GM23338 (cell line): ENCODE measurements around the gene FER. TPM values are rescaled to one million over a fixed set of nuclear protein-coding genes. Genes with fewer than 3 reads are reported as not detected.

Experiments used
- ATAC-seq: fragments of 200-7000 bp; cut with Tn5 transposase; 3 replicates; pipeline ENCODE4 v1.9.1; 2020
- DNase-seq: peaks from one replicate; pipeline ENCODE4 v3.0.0-alpha.2; 2015; ENCODE audit warnings: low spot score
- H2AFZ ChIP-seq: fragments of 200-600 bp; sonication (generic); 2 replicates; pipeline ENCODE4 v1.8.0; 2016; ENCODE audit warnings: antibody characterized with exemption, mild to moderate bottlenecking, moderate library complexity
- H3F3A ChIP-seq: fragments of 200-600 bp; sonication (generic); replicated peaks from 2 replicates; pipeline ENCODE4 v1.8.0; 2017; ENCODE audit warnings: antibody characterized with exemption, mixed run types, low read depth
- H3K27ac ChIP-seq: fragments of 200-600 bp; sonication (generic); 2 replicates; pipeline ENCODE4 v1.6.1; 2016; ENCODE audit warnings: low read depth
- H3K27me3 ChIP-seq: fragments of 200-600 bp; sonication (generic); 2 replicates; pipeline ENCODE4 v1.8.0; 2016; ENCODE audit warnings: mild to moderate bottlenecking, mixed run types, moderate library complexity; ENCODE audit not compliant: insufficient read depth
- H3K36me3 ChIP-seq: fragments of 200-600 bp; sonication (generic); 2 replicates; pipeline ENCODE4 v1.8.0; 2016; ENCODE audit warnings: mild to moderate bottlenecking; ENCODE audit not compliant: insufficient read depth
- H3K4me1 ChIP-seq: fragments of 200-600 bp; sonication (generic); 2 replicates; pipeline ENCODE4 v1.8.0; 2016; ENCODE audit warnings: mild to moderate bottlenecking, moderate library complexity; ENCODE audit not compliant: insufficient read depth
- H3K4me2 ChIP-seq: fragments of 200-600 bp; sonication (generic); 2 replicates; pipeline ENCODE4 v1.7.1; 2017; ENCODE audit warnings: mixed run types
- H3K4me3 ChIP-seq: fragments of 200-600 bp; sonication (generic); 2 replicates; pipeline ENCODE4 v1.6.1; 2016; ENCODE audit warnings: mixed run types
- H3K79me2 ChIP-seq: fragments of 200-600 bp; sonication (generic); replicated peaks from 2 replicates; pipeline ENCODE4 v1.8.0; 2017; ENCODE audit warnings: mild to moderate bottlenecking; ENCODE audit not compliant: insufficient read depth
- H3K9me2 ChIP-seq: fragments of 200-600 bp; sonication (generic); 2 replicates; pipeline ENCODE4 v1.8.0; 2017; ENCODE audit not compliant: insufficient read depth
- H4K20me1 ChIP-seq: fragments of 200-600 bp; sonication (generic); replicated peaks from 2 replicates; pipeline ENCODE4 v1.8.0; 2017; ENCODE audit warnings: mild to moderate bottlenecking; ENCODE audit not compliant: insufficient read depth
- H3K27ac Mint-ChIP-seq: 2 replicates; pipeline ENCODE4 v1.8.0; 2020; ENCODE audit warnings: inconsistent platforms, mild to moderate bottlenecking, moderate library complexity, mixed read lengths
- H3K27me3 Mint-ChIP-seq: 3 replicates; pipeline ENCODE4 v1.8.0; 2022; ENCODE audit warnings: low read depth, mild to moderate bottlenecking, moderate library complexity, mixed read lengths, inconsistent platforms; ENCODE audit not compliant: insufficient read depth, poor library complexity
- H3K36me3 Mint-ChIP-seq: 3 replicates; pipeline ENCODE4 v1.8.0; 2021; ENCODE audit warnings: low read depth, mild to moderate bottlenecking, inconsistent platforms, moderate library complexity, mixed read lengths
- H3K4me1 Mint-ChIP-seq: 3 replicates; pipeline ENCODE4 v1.8.0; 2020; ENCODE audit warnings: mild to moderate bottlenecking, inconsistent platforms, mixed read lengths
- H3K4me3 Mint-ChIP-seq: 3 replicates; pipeline ENCODE4 v1.8.0; 2021; ENCODE audit warnings: moderate library complexity, mild to moderate bottlenecking, inconsistent platforms, mixed read lengths
- H3K9me3 Mint-ChIP-seq: 3 replicates; pipeline ENCODE4 v1.8.0; 2020; ENCODE audit warnings: moderate library complexity, mild to moderate bottlenecking, inconsistent platforms, mixed read lengths
- CREB1 ChIP-seq: fragments of 250-450 bp; sonication (Bioruptor Pico); IDR thresholded peaks from 2 replicates; pipeline ENCODE4 v1.5.0; 2020; ENCODE audit warnings: low read depth, mild to moderate bottlenecking, moderate library complexity
- EZH2 ChIP-seq: fragments of 200-600 bp; sonication (generic); IDR thresholded peaks from one replicate; pipeline ENCODE4 v1.8.0; 2017; ENCODE audit warnings: antibody characterized with exemption, mild to moderate bottlenecking, low read depth; ENCODE audit not compliant: unreplicated experiment
- EZH2phosphoT487 ChIP-seq: fragments of 200-600 bp; sonication (generic); IDR thresholded peaks from one replicate; pipeline ENCODE4 v1.8.1; 2018; ENCODE audit warnings: antibody characterized with exemption; ENCODE audit not compliant: unreplicated experiment
- NANOG ChIP-seq: IDR thresholded peaks from 2 replicates; pipeline ENCODE4 v1.6.1; 2016; ENCODE audit warnings: antibody characterized with exemption, borderline replicate concordance
- POLR2AphosphoS5 ChIP-seq: IDR thresholded peaks from 2 replicates; pipeline ENCODE4 v1.6.1; 2016; ENCODE audit warnings: antibody characterized with exemption, low read depth
- STAT1 ChIP-seq: IDR thresholded peaks from one replicate; pipeline ENCODE4 v1.6.1; 2016; ENCODE audit warnings: antibody characterized with exemption; ENCODE audit not compliant: unreplicated experiment
- polyA plus RNA-seq: library from polyadenylated mRNA; unstranded; fragments of >200 nt; fragmentation: Nextera tagmentation; extraction: Ambion mirVana; gene quantifications from 2 replicates; pipeline ENCODE4 v1.2.1, GENCODE V29; 2016
- total RNA-seq: library from RNA; depleted of rRNA; stranded (reverse); fragments of >200 nt; shearing (Covaris generic); gene quantifications from 2 replicates; pipeline ENCODE4 v1.2.3, GENCODE V29; 2014
- TF ChIP-seq, protein P1 (sequence below), 2 experiments: fragments of 200-600 bp in 1 of 2; sonication (generic) in 1 of 2; conservative IDR thresholded peaks; 2 replicates each; pipeline versions ENCODE4 v1.5.1 to v1.6.1; 2016 to 2017; ENCODE audit warnings: antibody characterized with exemption in 2 of 2, low read depth in 2 of 2, mild to moderate bottlenecking in 2 of 2, moderate library complexity in 1 of 2
- TF ChIP-seq, protein P2 (sequence below): IDR thresholded peaks from 2 replicates; pipeline ENCODE4 v1.6.1; 2016; ENCODE audit warnings: antibody characterized with exemption

The FER gene
- total and polyA plus RNA-seq, 2 experiments from 2014 or later, result 17.4 to 34.8 TPM

DNA sequence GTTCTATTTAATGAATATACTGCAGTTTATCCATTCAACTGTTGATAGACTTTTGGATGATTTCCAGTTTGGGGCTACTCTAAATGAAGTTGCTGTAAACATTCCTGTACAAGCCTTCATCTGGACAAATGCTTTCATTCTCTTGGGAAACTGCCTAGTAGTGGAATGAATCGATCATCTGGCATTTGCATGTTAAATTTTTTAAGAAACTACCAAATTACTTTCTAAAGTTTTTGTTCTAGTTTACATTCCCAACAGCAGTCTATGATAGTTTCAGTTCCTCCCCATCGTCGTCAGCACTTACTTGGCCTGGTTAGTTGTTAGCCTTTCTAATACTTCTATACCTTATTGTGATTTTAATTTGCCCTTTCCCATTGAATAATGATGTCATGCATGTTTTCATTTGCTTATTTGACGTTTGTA is 306.3 kb downstream of the FER start:
- Histone ChIP-seq H3K4me3 (no peak overlapping the region), H3K27ac (no peak overlapping the region), H3K36me3 (no peaks in the 10 kb centered on the region), H3F3A (no peaks in the 10 kb centered on the region), H4K20me1 (no peaks in the 10 kb centered on the region), H3K4me1 (no peaks in the 10 kb centered on the region), H3K79me2 (no peaks in the 10 kb centered on the region), H3K4me2 (no peak overlapping the region), H3K9me2 (no peaks in the 10 kb centered on the region), H2AFZ (no peak overlapping the region), H3K27me3 (no peaks in the 10 kb centered on the region)
- Mint-ChIP-seq H3K4me1 (peaks cover 3% of the 10 kb centered on the region; the same call in 2 of the 3 replicates), H3K27ac (no peak overlapping the region), H3K36me3 (0 out of 3 replicates have a peak, but pooled peaks cover 3% of the 10 kb centered on the region), H3K27me3 (no peaks in the 10 kb centered on the region), H3K9me3 (no peaks in the 10 kb centered on the region), H3K4me3 (no peak overlapping the region)
- TF ChIP-seq, protein P1, sequence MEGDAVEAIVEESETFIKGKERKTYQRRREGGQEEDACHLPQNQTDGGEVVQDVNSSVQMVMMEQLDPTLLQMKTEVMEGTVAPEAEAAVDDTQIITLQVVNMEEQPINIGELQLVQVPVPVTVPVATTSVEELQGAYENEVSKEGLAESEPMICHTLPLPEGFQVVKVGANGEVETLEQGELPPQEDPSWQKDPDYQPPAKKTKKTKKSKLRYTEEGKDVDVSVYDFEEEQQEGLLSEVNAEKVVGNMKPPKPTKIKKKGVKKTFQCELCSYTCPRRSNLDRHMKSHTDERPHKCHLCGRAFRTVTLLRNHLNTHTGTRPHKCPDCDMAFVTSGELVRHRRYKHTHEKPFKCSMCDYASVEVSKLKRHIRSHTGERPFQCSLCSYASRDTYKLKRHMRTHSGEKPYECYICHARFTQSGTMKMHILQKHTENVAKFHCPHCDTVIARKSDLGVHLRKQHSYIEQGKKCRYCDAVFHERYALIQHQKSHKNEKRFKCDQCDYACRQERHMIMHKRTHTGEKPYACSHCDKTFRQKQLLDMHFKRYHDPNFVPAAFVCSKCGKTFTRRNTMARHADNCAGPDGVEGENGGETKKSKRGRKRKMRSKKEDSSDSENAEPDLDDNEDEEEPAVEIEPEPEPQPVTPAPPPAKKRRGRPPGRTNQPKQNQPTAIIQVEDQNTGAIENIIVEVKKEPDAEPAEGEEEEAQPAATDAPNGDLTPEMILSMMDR (conservative IDR thresholded peaks at IDR 0.05; ENCODE audit: low read depth in 2 of 2), result no peak
- TF ChIP-seq, protein P2, sequence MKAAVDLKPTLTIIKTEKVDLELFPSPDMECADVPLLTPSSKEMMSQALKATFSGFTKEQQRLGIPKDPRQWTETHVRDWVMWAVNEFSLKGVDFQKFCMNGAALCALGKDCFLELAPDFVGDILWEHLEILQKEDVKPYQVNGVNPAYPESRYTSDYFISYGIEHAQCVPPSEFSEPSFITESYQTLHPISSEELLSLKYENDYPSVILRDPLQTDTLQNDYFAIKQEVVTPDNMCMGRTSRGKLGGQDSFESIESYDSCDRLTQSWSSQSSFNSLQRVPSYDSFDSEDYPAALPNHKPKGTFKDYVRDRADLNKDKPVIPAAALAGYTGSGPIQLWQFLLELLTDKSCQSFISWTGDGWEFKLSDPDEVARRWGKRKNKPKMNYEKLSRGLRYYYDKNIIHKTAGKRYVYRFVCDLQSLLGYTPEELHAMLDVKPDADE, result no peak
- TF ChIP-seq CREB1 (no peak), EZH2 (no peak), POLR2AphosphoS5 (no peak)
- DNase-seq, result no peak
- ATAC-seq, result no peak

DNA sequence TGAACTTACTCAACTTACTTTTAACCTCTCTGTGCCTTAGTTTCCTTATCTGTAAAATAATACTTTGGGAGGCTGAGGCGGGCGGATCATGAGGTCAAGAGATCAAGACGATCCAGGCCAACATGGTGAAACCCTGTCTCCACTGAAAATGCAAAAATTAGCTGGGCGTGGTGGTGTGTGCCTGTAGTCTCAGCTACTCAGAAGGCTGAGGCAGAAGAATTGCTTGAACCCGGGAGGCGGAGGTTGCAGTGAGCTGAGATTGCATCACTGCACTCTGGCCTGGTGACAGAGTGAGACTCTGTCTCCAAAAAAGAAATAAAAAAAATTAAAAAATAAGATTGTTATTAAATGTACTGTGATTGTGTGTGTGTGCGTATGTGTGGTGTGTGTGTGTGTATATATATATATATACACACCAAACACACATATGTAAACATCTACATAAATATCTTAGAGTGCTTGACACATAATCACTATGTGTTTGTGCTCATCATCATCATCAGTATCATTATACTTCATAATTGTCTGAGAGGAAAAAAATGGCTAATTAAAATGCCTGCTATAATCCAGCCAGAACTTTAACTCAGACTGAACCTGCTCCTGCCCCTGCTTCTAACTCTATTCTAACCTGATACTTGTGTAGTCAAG is 312.8 kb downstream of the FER start:
- H3K4me3 ChIP-seq, result no peak overlapping the region
- H3K9me2 ChIP-seq, result no peaks in the 10 kb centered on the region
- no peaks in the 10 kb centered on the region for H3K4me1 ChIP-seq
- H3K4me2 ChIP-seq, result no peak overlapping the region
- no peak overlapping the region for H3K4me3 Mint-ChIP-seq
- no peaks in the 10 kb centered on the region; the same call in 2 of the 3 replicates for H3K36me3 Mint-ChIP-seq
- ATAC-seq (no peak), DNase-seq (no peak)
- H3K36me3 ChIP-seq, result no peaks in the 10 kb centered on the region
- H3F3A ChIP-seq, result no peaks in the 10 kb centered on the region
- no peaks in the 10 kb centered on the region for H3K9me3 Mint-ChIP-seq
- no peaks in the 10 kb centered on the region for H3K79me2 ChIP-seq
- H4K20me1 ChIP-seq, result no peaks in the 10 kb centered on the region
- no peak overlapping the region for H2AFZ ChIP-seq
- H3K27ac ChIP-seq, result no peak overlapping the region
- no peaks in the 10 kb centered on the region for H3K27me3 ChIP-seq
- no peaks in the 10 kb centered on the region for H3K27me3 Mint-ChIP-seq
- H3K27ac Mint-ChIP-seq, result no peak overlapping the region
- TF ChIP-seq POLR2AphosphoS5 (no peak), EZH2phosphoT487 (no peak), NANOG (no peak)
- H3K4me1 Mint-ChIP-seq, result no peaks in the 10 kb centered on the region

DNA sequence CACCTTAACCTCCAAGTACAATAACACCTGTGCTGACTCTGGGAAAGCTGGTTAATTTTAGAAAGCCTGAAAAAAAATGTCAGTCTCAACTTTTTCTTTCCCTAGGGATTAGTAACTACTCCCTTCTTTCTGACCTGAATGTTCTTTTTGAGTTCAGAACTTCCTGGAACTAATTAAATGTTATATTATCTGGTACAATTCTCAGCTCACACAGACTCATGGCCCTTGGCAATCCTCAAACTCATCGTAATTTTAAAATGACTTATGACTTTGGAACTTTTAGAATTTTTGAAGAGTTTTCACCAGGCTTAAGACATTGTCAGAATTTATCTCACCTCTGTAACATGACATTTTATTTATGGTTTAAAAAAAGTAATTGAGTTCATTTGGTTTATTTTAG is 315.0 kb downstream of the FER start:
- Mint-ChIP-seq H3K36me3 (no peaks in the 10 kb centered on the region; the same call in 2 of the 3 replicates), H3K27ac (no peak overlapping the region), H3K27me3 (no peaks in the 10 kb centered on the region), H3K9me3 (no peaks in the 10 kb centered on the region), H3K4me3 (no peak overlapping the region), H3K4me1 (peaks cover 6% of the 10 kb centered on the region; the same call in 2 of the 3 replicates)
- TF ChIP-seq NANOG (no peak), STAT1 (no peak)
- Histone ChIP-seq H2AFZ (no peak overlapping the region), H4K20me1 (no peaks in the 10 kb centered on the region), H3K27me3 (no peaks in the 10 kb centered on the region), H3K4me1 (no peaks in the 10 kb centered on the region), H3K36me3 (no peaks in the 10 kb centered on the region), H3K9me2 (no peaks in the 10 kb centered on the region), H3K27ac (no peak overlapping the region), H3F3A (no peaks in the 10 kb centered on the region), H3K4me3 (no peak overlapping the region), H3K4me2 (no peak overlapping the region), H3K79me2 (no peaks in the 10 kb centered on the region)
- ATAC-seq, result no peak
- no peak for DNase-seq
